Measurements from ENCODE around the gene SRSF1. TPM values are rescaled to one million over a fixed set of nuclear protein-coding genes. Genes with fewer than 3 reads are reported as not detected.
"Not testable (repeated sequence)": the region's sequence is repeated elsewhere in the genome, so short reads cannot be mapped to it uniquely, and the experiment has no call there.

Gene SRSF1, protein sequence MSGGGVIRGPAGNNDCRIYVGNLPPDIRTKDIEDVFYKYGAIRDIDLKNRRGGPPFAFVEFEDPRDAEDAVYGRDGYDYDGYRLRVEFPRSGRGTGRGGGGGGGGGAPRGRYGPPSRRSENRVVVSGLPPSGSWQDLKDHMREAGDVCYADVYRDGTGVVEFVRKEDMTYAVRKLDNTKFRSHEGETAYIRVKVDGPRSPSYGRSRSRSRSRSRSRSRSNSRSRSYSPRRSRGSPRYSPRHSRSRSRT
- total RNA-seq: 510 and 515 TPM in 2 replicates

DNA sequence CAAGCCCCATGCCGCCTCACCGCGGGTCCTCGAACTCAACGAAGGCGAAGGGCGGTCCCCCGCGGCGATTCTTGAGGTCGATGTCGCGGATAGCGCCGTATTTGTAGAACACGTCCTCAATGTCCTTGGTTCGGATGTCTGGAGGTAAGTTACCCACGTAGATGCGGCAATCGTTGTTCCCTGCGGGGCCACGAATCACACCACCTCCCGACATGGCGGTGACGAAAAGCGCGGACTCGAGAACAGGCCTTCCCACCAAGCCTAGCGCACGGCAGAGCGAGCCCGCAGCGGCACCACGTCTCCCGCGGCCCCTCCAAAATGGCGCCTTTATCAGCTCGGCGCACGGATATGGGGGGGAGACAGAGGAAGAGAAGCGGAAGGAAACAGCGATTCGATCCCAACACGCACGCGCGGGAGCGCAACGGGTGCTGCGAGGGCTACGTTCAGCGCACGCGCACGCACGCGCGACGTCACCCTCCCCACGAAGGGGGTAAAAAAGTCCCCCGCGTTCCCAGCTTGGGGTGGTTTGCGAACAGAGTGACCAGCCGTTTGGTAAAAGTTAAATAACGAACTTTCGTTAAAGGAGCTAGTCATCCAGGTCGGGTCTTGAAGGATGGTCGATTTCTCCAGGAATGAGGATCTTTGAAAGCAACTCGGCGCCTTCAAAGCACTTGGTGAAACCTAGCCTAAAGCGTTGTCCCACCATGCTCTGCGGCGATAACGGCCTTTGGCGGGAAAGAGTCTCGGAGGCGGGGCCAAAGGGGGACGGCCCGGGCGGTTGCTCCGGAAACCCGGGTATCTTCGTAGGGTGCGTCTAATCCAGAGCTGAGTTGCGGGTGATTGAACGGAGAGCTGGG, at the start of gene SRSF1:
Gene SRSF1 (minus strand): TSS at position 323 of the 857 bp plus-strand sequence. CDS start 109 bp downstream, at position 214.
- Mint-ChIP-seq H3K4me3 (peak within 1 kb of the TSS; percentile 97), H3K4me1 (peaks cover 38% of the 10 kb centered on the region), H3K27ac (peak within 1 kb of the TSS; percentile 99), H3K27me3 (no peaks in the 10 kb centered on the region), H3K9me3 (no peaks in the 10 kb centered on the region), H3K36me3 (ENCODE audit: low read depth) (peaks cover 50% of the 10 kb centered on the region)
- peak; percentile 99 for DNase-seq
- intact Hi-C loops (cut with micrococcal nuclease): loop anchor here (1.0 to 2.0 kb wide), 7 partner anchors 19 to 922 kb away; partner anchors contain the start of genes AKAP1, MRPS23, TSPOAP1 and VEZF1

DNA sequence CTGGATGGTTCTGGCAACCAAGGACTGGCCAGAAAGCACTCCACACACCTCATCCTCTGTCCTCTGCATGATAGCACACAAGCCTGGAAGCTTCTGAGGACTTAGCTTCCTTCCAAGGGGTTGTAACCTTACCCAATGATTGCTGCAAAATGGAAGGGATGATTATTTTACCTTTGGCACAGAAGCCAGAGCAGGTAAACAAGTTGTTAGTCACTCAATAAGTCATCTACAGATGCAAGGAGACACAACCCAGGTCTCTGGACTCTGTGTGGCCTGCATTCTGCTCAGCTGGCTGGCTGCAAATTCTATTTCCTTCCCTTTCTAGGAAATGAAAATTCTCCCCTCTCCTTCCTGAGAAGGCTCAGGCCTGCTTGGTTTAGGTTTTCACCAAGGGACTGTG, 49.4 kb upstream of the SRSF1 start:
- no peak overlapping the region for H3K4me3 Mint-ChIP-seq
- H3K9me3 Mint-ChIP-seq: no peaks in the 10 kb centered on the region
- no peak for DNase-seq
- H3K4me1 Mint-ChIP-seq: peaks cover 9% of the 10 kb centered on the region
- H3K36me3 Mint-ChIP-seq (ENCODE audit: low read depth): no peaks in the 10 kb centered on the region
- no peak overlapping the region for H3K27ac Mint-ChIP-seq
- intact Hi-C loops (cut with micrococcal nuclease): no loop called here
- peaks cover 19% of the 10 kb centered on the region for H3K27me3 Mint-ChIP-seq

DNA sequence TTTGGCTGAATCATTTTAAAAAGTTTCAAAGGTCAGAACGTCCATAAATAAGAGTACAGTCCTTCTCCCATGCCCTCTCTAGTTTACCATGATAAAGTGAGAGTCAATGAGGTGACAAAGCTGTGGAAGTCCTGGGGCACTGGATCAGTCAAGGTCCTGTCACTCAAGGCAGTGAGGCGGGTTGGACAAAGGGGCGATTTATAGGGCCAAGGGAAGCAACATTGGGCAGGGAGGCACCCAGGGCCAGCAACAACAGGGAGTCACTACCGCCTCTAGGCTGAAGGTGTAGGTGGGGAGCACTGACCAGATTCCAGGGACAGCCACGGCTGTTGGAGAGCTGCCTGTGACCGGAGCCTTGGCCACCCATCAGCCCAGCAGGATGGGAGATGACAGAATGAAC, 47.6 kb upstream of the SRSF1 start:
- H3K27me3 Mint-ChIP-seq: peaks cover 22% of the 10 kb centered on the region
- DNase-seq: no peak
- peaks cover 9% of the 10 kb centered on the region for H3K4me1 Mint-ChIP-seq
- intact Hi-C loops (cut with micrococcal nuclease): no loop called here
- H3K9me3 Mint-ChIP-seq: no peaks in the 10 kb centered on the region
- no peak overlapping the region for H3K4me3 Mint-ChIP-seq
- H3K27ac Mint-ChIP-seq: no peak overlapping the region
- H3K36me3 Mint-ChIP-seq (ENCODE audit: low read depth): no peaks in the 10 kb centered on the region

DNA sequence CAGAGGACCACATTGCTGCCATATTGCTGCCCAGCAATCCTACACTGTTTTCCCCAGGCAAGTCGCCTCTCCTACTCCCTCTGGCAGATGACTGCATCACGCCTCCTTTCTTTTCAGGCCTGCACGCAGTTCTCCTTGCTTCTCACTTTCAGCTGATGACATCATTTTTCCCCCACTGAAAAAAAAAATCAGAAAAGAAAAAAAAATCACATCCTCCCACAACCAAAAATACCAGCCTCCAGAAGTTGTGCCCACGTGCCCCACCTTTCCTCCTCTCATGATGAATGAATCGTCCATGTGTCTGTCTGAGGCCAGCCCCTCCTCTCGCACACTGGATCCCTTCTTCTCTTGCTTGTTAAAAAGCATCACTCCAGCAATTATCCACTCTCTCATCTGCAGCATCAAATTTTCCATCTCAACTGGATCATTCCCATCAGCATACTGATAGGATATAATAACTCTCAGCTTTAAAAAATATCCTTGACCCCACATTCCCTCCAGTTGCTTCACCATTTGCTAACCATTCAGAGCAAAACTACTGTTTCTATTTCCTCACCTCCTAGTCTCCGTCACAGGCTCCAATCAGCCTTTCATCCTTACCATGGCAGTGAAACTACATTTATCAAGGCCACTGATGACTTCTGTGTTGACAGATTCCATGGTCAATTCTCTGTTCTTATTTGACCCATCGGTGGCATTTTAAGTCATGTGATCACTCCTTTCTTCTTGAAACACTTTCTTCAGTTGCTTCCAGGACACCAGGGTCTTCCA, 46.1 kb upstream of the SRSF1 start:
- H3K27ac Mint-ChIP-seq: peak overlapping the region; percentile 15

DNA sequence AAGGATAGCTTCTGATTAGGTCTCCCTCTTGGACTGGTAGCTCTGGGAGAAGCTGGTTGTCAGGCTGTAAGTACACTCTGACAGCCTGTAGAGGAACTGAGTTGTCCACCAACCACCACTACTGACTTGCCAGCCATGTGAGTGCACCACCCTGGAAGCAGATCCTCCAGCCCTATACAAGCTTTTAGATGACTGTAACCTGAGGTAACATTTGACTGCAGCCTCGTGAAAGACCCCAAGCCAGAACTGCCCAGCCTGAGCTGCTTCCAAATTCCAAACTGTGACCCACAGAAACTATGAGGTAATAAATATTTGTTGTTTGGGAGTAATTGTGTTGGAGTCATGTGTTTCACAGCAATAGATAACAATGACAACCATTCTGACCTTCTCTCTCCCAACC, 45.4 kb upstream of the SRSF1 start:
- DNase-seq: no peak
- no peak overlapping the region for H3K27ac Mint-ChIP-seq
- no peaks in the 10 kb centered on the region for H3K9me3 Mint-ChIP-seq
- H3K36me3 Mint-ChIP-seq (ENCODE audit: low read depth): no peaks in the 10 kb centered on the region
- peaks cover 22% of the 10 kb centered on the region for H3K27me3 Mint-ChIP-seq
- H3K4me3 Mint-ChIP-seq: no peak overlapping the region
- H3K4me1 Mint-ChIP-seq: peaks cover 9% of the 10 kb centered on the region
- intact Hi-C loops (cut with micrococcal nuclease): no loop called here

More for the DNA sequence above, 46.1 kb upstream of the SRSF1 start:
- intact Hi-C loops (cut with micrococcal nuclease): no loop called here
- H3K4me1 Mint-ChIP-seq: peaks cover 9% of the 10 kb centered on the region
- H3K36me3 Mint-ChIP-seq (ENCODE audit: low read depth): no peaks in the 10 kb centered on the region
- H3K27me3 Mint-ChIP-seq: peaks cover 22% of the 10 kb centered on the region
- no peak overlapping the region for H3K4me3 Mint-ChIP-seq
- DNase-seq: no peak
- no peaks in the 10 kb centered on the region for H3K9me3 Mint-ChIP-seq

DNA sequence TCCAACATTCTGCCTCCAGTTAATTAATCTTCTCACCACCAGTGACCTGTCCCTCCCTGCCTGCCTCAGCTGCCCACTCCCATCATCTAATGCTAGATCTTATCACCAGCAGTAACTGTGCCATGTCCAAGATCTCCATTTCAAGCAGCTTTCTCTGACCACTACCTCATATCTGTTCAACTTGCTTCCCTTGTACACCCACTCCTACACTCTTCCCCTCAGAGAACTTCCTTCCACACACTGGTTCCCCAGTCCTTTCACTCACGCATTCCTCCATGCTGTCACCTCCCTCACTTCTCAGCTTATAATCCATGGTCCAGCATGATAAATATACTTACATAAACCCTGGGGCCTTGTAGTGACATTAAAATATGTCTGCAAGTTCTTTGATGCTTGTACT, 44.4 kb upstream of the SRSF1 start:
- Mint-ChIP-seq H3K27ac (no peak overlapping the region), H3K36me3 (ENCODE audit: low read depth) (no peaks in the 10 kb centered on the region), H3K9me3 (no peaks in the 10 kb centered on the region), H3K4me3 (no peak overlapping the region), H3K4me1 (peaks cover 9% of the 10 kb centered on the region), H3K27me3 (peaks cover 18% of the 10 kb centered on the region)
- no peak for DNase-seq
- intact Hi-C loops (cut with micrococcal nuclease): no loop called here

DNA sequence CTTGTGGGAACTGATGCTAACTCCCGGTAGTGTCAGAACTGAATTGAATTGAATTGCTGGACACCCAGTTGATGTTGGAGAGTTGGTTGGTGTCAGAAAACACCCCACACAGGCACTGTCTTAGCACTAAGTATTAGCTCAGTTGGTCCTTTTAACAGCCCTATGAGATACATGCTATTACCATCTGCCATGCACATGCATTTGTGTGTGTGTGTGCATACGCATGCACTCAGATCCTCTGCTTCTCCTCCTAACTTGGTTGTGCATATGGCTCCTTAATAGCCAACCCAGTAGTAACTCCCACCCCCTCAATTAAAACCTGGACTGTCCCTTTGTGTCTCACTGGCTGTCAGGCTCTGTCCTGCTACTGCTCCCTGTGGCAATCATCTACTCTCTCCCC, 43.9 kb upstream of the SRSF1 start:
- H3K27me3 Mint-ChIP-seq: peaks cover 20% of the 10 kb centered on the region
- no peak for DNase-seq
- H3K4me1 Mint-ChIP-seq: peaks cover 9% of the 10 kb centered on the region
- H3K27ac Mint-ChIP-seq: no peak overlapping the region
- H3K36me3 Mint-ChIP-seq (ENCODE audit: low read depth): no peaks in the 10 kb centered on the region
- H3K9me3 Mint-ChIP-seq: no peaks in the 10 kb centered on the region
- no peak overlapping the region for H3K4me3 Mint-ChIP-seq
- intact Hi-C loops (cut with micrococcal nuclease): no loop called here

DNA sequence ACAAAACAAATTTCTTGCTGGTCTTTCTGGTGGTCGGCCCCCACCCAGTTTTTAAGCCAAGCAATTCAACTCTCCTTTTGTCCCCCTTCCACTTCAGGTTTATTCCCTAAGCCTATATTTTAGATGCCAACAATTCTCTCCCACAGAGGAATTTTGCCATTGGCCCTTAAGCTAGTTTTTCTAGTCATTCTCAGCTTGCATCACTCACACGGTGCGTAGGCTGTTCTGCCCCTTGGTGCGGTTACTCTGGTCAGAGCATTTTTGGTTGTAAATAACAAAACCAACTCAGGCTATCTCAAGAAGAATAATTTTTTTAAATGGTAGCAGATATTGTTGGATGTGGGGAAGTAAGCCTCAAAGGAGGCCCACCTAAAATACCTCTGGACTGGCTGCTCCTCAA, 42.5 kb upstream of the SRSF1 start:
- H3K27ac Mint-ChIP-seq: no peak overlapping the region
- H3K27me3 Mint-ChIP-seq: peaks cover 20% of the 10 kb centered on the region
- no peak for DNase-seq
- no peaks in the 10 kb centered on the region for H3K36me3 Mint-ChIP-seq (ENCODE audit: low read depth)
- H3K4me1 Mint-ChIP-seq: peaks cover 9% of the 10 kb centered on the region
- no peak overlapping the region for H3K4me3 Mint-ChIP-seq
- no peaks in the 10 kb centered on the region for H3K9me3 Mint-ChIP-seq
- intact Hi-C loops (cut with micrococcal nuclease): no loop called here

DNA sequence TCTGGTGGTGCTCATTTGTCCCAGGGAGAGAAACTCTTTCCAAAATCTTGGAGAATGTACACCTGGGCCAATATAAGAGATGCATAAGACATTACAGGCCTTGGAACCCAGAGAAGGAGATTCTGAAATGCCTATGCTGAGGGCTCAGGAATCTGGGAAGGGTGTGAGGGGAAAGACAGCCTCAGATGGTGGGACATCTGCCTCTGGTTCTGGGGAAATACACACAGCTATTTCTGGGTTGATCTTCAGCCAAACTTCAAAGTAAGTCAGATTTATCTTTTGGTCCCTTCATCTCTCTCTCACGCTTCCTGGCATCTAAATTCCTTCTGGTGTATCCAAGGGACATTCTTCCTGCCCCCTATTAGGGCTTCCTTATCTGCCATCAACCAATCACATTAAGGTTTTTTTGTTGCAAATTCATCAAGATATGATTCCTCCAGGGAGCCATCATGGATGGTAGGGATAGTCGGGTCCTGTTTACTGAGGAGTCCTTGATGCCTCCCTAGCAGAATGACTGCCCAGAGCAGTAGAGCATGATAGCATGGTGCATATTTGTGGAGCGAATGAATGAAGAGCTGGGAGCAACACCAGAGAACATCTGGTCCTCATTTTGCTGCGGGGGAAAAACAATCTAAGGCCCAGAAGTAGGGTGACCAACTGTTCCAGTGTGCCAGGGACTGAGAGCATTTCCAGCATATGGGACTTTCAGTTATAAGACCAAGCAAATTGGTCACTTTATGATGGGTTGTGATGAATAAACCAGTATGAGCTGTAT, 40.5 kb upstream of the SRSF1 start:
- H3K27me3 Mint-ChIP-seq: peaks cover 28% of the 10 kb centered on the region
- H3K4me3 Mint-ChIP-seq: no peak overlapping the region
- no peaks in the 10 kb centered on the region for H3K9me3 Mint-ChIP-seq
- no peak for DNase-seq
- intact Hi-C loops (cut with micrococcal nuclease): no loop called here
- peaks cover under 1% of the 10 kb centered on the region for H3K4me1 Mint-ChIP-seq
- H3K27ac Mint-ChIP-seq: no peak overlapping the region
- H3K36me3 Mint-ChIP-seq (ENCODE audit: low read depth): no peaks in the 10 kb centered on the region

DNA sequence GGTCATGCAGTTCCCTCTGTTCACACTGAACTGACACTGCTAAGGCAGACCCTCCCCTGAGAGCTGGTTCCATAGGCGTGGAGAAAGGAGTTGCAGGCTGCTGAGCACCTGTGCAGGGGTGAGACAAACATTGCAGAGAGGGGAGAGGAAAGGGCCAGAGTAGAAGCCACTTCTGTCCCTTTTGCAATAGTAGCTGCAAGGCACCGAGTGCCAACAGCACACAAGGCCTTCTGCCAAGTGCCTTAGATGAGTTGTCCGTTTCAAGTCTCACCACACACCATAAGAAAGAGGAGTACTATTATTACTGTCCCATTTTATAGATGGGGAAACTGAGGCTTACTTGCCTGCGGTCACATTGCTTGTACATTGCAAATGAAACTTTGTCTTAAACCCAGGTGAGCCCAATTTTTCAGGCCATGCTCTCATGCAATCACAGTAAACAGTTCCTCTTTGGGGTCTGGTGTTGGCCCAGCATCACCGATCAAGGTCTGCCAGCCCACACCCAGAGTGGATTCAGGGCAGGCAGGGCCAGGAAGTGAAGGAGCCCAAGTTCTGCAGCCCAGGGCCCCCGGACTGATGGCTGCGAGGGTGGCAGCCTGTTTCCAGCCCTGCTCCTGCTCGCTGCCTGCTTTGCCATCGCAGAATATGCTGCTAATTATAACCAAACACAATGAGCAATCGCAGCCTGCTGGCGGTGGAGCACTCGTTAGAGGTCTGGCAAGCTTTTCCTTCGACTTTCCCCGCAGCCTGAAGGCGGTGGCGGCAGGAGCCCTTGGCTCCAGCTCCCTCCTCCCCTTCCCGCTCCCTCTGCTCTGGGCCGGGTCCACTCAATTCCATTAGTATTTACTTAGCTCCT, 39.4 kb upstream of the SRSF1 start:
- no peak overlapping the region for H3K4me3 Mint-ChIP-seq
- no peaks in the 10 kb centered on the region for H3K9me3 Mint-ChIP-seq
- intact Hi-C loops (cut with micrococcal nuclease): no loop called here
- no peaks in the 10 kb centered on the region for H3K36me3 Mint-ChIP-seq (ENCODE audit: low read depth)
- no peak for DNase-seq
- no peak overlapping the region for H3K27ac Mint-ChIP-seq
- no peaks in the 10 kb centered on the region for H3K4me1 Mint-ChIP-seq
- peaks cover 30% of the 10 kb centered on the region for H3K27me3 Mint-ChIP-seq

DNA sequence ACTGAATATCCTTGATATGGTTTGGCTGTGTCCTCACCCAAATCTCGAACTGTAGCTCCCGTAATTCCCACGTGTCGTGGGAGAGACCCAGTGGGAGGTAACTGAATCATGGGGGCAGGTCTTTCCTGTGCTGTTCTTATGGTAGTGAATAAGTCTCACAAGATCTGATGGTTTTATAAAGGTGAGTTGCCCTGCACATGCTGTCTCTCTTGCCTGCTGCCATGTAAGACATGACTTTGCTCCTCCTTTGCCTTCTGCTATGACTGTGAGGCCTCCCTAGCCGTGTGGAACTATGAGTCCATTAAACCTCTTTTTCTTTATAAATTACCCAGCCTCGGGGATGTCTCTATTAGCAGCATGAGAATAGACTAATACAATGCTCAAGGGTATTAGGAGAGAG, 37.2 kb upstream of the SRSF1 start:
- H3K36me3 Mint-ChIP-seq (ENCODE audit: low read depth); H3K4me3 Mint-ChIP-seq; intact Hi-C loops (cut with micrococcal nuclease); H3K9me3 Mint-ChIP-seq; H3K27ac Mint-ChIP-seq; DNase-seq; H3K4me1 Mint-ChIP-seq: not testable (repeated sequence)
- H3K27me3 Mint-ChIP-seq: peaks cover 44% of the 10 kb centered on the region

DNA sequence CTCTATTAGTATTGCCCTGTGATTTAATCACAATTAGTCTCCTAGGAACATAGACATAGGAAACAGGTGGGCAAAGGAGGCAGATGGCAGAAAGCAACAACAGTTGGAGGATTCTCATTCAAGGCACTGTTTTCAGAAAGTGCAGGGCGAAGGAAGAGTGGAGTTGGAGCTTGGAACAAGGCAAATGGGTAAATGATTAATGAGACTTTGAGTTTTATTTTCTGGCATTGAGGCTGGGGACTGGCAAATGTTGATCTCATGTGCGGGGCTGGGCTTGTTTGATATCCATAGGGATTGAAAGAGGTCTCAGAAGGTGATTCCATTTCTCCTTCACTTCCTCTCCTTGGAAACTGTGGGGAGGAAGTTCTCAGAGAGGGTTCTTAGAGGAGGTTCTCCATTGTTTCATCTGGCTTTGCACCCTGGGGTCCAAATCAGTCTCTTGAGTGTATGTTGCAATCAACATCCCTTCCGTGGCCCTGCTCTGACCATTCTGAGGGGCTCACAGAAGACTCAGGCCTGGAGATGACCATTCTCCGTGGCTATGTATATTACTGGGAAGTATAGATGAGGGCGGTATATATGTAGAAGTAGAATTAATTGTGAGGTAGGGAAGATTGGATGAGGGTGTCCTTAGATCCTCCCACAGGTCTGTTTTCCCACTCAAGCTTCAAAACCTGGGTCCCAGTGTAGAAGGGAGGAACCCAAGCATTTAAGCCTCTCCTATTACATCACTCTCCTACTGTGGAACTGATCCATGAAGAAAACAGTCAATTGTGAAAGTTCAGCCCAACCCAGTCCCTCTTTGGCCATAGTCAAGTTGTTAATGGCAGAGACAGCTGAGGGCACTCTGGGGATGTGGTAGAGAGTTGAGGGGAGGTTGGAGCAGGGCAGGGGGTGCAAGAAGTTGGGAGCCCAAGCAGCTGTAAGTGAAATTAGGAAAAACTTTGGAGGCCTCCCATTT, 36.5 kb upstream of the SRSF1 start:
- Mint-ChIP-seq H3K4me1 (no peaks in the 10 kb centered on the region), H3K9me3 (no peaks in the 10 kb centered on the region), H3K36me3 (ENCODE audit: low read depth) (no peaks in the 10 kb centered on the region), H3K27ac (no peak overlapping the region), H3K27me3 (peaks cover 47% of the 10 kb centered on the region), H3K4me3 (no peak overlapping the region)
- intact Hi-C loops (cut with micrococcal nuclease): no loop called here
- DNase-seq: no peak
